Transverse colon (tissue), 4 donors: ENCODE data around the gene CEACAM1. TPM values are rescaled to one million over a fixed set of nuclear protein-coding genes. Genes with fewer than 3 reads are reported as not detected.

Experiments
- DNase-seq: peaks from one replicate; pipeline ENCODE4 v3.0.0-alpha.2; 2019
- H3K27ac ChIP-seq, 4 donors: fragments of 200-600 bp; sonication (generic); 2 replicates each; pipeline ENCODE4 v1.5.1; 2016 to 2018; ENCODE audit warnings: inconsistent platforms in 4 of 4
- H3K27me3 ChIP-seq: fragments of 200-600 bp; sonication (generic); 2 replicates; pipeline ENCODE4 v1.5.1; 2017; ENCODE audit warnings: inconsistent platforms
- H3K36me3 ChIP-seq, 4 donors: fragments of 200-600 bp; sonication (generic); 2 replicates each; pipeline ENCODE4 v1.5.1; 2017 to 2019; ENCODE audit warnings: inconsistent platforms in 4 of 4
- H3K4me1 ChIP-seq, 4 donors: fragments of 200-600 bp; sonication (generic); 2 replicates each; pipeline ENCODE4 v1.5.1; 2017 to 2020; ENCODE audit warnings: inconsistent platforms in 4 of 4
- H3K4me3 ChIP-seq, 4 donors: fragments of 200-600 bp; sonication (generic); 1 replicate in 1 of 4; 2 replicates in 3 of 4; pipeline versions ENCODE4 v1.5.1 to v1.6.1; 2017 to 2019; ENCODE audit warnings: inconsistent platforms in 4 of 4
- H3K9me3 ChIP-seq, 2 donors: fragments of 200-600 bp; sonication (generic); 2 replicates each; pipeline ENCODE4 v1.5.1; 2017 to 2019; ENCODE audit warnings: inconsistent platforms in 2 of 2
- EP300 ChIP-seq: sonication (generic); formaldehyde crosslinking; IDR thresholded peaks from one replicate; pipeline ENCODE4 v1.6.1; 2017; ENCODE audit warnings: antibody characterized with exemption, low read depth
- POLR2A ChIP-seq: fragments of 450-650 bp; IDR thresholded peaks from one replicate; pipeline ENCODE4 v1.6.1; 2016; ENCODE audit warnings: antibody characterized with exemption, mild to moderate bottlenecking, moderate library complexity
- POLR2AphosphoS5 ChIP-seq, 3 donors: sonication (generic); formaldehyde crosslinking; IDR thresholded peaks; one replicate each; pipeline ENCODE4 v1.6.1; 2016; ENCODE audit warnings: antibody characterized with exemption in 3 of 3
- WGBS, 2 donors: methylation state at CpG; one replicate each; pipeline ENCODE4 v1.1.5; 2018; ENCODE audit warnings: low coverage in 1 of 2; 5-methylcytosine and 5-hydroxymethylcytosine counted together
- in situ Hi-C, 4 donors: fragments of 200-750 bp; cut with MboI; loops; one replicate each; pipeline versions ENCODE4 v1.15.0 to v1.15.1; 2017; ENCODE audit warnings: low sequenced_read_pairs in 3 of 4, low pct_ligation_motif_present in 1 of 4, low pct_unique_long_range_greater_than_20kb in 1 of 4
- intact Hi-C: fragments of 100-400 bp; cut with DNase I; formaldehyde crosslinking; loops from one replicate; pipeline ENCODE4 v1.15.1; 2023; ENCODE audit warnings: low total_unique reads
- total RNA-seq, 4 donors: library from RNA; depleted of rRNA; stranded (reverse); fragments of >200 nt; gene quantifications; one replicate each; pipeline ENCODE4 v1.1.0, GENCODE V29; 2016
- TF ChIP-seq, protein P1 (sequence below), 5 experiments: fragments of 200-600 bp in 3 of 5; fragments of 450-650 bp in 2 of 5; sonication (generic) in 3 of 5; IDR thresholded peaks; 1 replicate in 2 of 5; 2 replicates in 3 of 5; pipeline ENCODE4 v1.5.1; 2016 to 2017; ENCODE audit warnings: antibody characterized with exemption in 5 of 5, inconsistent platforms in 3 of 5, mild to moderate bottlenecking in 2 of 5, moderate library complexity in 1 of 5

Gene CEACAM1
- total RNA-seq, 4 donors from 2014 or later, result 38.6 to 835 (median 564) TPM

GRCh38 chr19:42472402-42473147 lies 55.7 kb downstream of the CEACAM1 start:
- in situ Hi-C loops, result no loop called here
- no peaks in the 10 kb centered on the region for H3K9me3 ChIP-seq
- 75 to 80% methylated on average over 1 to 7 of the region's 7 CpGs for WGBS, 2 donors

DNA sequence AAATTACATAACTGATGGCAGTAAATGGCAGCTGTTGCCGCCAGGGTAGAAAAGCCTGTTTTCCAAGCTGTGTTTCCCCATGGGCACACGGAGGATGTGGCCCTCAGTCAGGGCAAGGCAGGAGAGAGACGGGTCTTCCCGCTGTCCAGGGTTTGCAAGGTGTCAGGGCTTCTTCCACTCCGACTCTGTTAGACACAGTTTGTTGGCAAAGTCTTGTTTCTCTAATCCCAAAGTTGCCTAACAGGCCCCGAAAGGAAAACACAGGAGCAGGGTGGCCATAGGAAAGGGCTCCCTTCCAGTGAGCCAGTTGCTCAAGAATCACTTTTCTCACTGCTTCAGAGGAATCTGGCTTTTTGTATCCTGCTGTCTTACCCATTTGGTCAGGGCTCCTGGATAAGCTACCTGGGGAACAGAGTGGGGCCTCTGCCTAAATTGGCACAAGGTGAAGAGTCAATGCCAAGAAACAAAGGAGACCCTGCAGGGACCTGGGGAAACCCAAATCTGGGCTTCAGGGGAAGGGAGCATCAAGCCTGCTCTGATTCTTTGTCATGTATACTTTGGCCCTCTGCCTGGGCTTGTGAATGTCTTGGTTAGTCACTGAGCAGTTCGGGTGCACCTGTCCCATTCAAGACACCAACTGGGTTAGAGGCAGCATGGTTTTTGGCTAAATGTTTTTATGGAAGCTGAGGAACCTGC lies 56.6 kb downstream of the CEACAM1 start:
- in situ Hi-C loops, result no loop called here
- Histone ChIP-seq H3K9me3 (no peaks in the 10 kb centered on the region), H3K4me3 (no peak overlapping the region), H3K27ac (peak overlapping the region in 1 of 4 donors; percentile 4), H3K36me3 (no peaks in the 10 kb centered on the region), H3K4me1 (peaks cover 0 to 23% (median 13%) of the 10 kb centered on the region in 4 donors), H3K27me3 (no peaks in the 10 kb centered on the region)
- TF ChIP-seq, protein P1, sequence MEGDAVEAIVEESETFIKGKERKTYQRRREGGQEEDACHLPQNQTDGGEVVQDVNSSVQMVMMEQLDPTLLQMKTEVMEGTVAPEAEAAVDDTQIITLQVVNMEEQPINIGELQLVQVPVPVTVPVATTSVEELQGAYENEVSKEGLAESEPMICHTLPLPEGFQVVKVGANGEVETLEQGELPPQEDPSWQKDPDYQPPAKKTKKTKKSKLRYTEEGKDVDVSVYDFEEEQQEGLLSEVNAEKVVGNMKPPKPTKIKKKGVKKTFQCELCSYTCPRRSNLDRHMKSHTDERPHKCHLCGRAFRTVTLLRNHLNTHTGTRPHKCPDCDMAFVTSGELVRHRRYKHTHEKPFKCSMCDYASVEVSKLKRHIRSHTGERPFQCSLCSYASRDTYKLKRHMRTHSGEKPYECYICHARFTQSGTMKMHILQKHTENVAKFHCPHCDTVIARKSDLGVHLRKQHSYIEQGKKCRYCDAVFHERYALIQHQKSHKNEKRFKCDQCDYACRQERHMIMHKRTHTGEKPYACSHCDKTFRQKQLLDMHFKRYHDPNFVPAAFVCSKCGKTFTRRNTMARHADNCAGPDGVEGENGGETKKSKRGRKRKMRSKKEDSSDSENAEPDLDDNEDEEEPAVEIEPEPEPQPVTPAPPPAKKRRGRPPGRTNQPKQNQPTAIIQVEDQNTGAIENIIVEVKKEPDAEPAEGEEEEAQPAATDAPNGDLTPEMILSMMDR (IDR thresholded peaks at IDR 0.05), result peak in 1 of 5 experiments; percentile 23
- TF ChIP-seq EP300, result no peak
- WGBS, 2 donors, result 27 to 53% methylated on average over 2 to 7 of the region's 7 CpGs
- peak; percentile 38 for DNase-seq
- intact Hi-C loops, result no loop called here

More at GRCh38 chr19:42472402-42473147, 55.7 kb downstream of the CEACAM1 start:
- Histone ChIP-seq H3K4me3 (no peak overlapping the region), H3K27ac (no peak overlapping the region), H3K36me3 (no peaks in the 10 kb centered on the region), H3K27me3 (no peaks in the 10 kb centered on the region), H3K4me1 (peaks cover 0 to 18% (median 8%) of the 10 kb centered on the region in 4 donors)
- intact Hi-C loops, result no loop called here
- no peak for DNase-seq
- TF ChIP-seq POLR2AphosphoS5 (IDR thresholded peaks at IDR 0.05) (no peak), POLR2A (no peak), EP300 (no peak)
- TF ChIP-seq, protein P1 (IDR thresholded peaks at IDR 0.05), result no peak

DNA sequence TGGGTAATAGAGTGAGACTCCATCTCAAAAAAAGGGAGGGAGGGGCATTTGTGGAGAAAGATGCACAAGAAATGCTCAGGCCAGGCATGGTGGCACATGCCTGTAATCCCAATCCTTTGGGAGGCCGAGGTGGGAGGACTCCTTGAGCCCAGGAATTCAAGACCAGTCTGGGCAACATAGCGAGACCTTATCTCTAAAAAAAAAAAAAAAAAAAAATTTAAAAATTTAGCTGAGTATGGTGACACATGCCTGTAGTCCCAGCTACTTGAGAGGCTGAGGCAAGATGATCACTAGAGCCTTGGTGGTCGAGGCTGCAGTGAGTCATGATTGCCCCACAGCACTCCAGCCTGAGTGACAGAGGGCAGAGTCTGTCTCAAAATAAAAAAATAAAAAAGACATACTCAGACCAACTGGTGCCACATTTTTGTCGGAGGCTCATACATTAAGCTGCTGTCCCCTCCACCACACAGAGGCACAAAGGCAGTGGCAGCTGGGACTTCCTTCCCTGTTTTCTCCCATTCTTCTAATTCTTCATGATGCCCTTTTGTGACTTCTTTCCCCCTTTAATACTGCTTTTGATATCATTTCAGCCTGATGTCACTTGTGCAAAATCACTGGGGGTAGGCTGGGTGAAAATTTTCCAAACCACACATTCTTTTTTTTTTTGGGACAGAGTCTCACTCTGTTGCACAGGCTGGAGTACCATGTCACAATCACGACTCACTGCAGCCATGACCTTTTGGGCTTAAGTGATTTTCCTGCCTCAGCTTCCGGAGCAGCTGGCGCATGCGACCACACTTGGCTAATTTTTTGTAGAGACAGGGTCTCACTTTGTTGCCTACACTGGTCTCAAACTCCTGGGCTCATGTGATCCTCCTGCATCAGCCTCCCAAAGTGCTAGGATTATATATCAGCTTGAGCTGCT lies 58.7 kb downstream of the CEACAM1 start:
- in situ Hi-C loops, result no loop called here

More for the DNA sequence above, 58.7 kb downstream of the CEACAM1 start:
- Histone ChIP-seq H3K27ac (no peak overlapping the region), H3K4me3 (no peak overlapping the region), H3K9me3 (no peaks in the 10 kb centered on the region), H3K4me1 (peaks cover 0 to 32% (median 16%) of the 10 kb centered on the region in 4 donors), H3K27me3 (no peaks in the 10 kb centered on the region), H3K36me3 (no peaks in the 10 kb centered on the region)
- TF ChIP-seq EP300, result no peak
- TF ChIP-seq, protein P1 (IDR thresholded peaks at IDR 0.05), result no peak
- no peak for TF ChIP-seq POLR2AphosphoS5 (IDR thresholded peaks at IDR 0.05)
- TF ChIP-seq POLR2A, result no peak
- intact Hi-C loops, result no loop called here
- 67 to 70% methylated on average over 4 to 8 of the region's 8 CpGs for WGBS, 2 donors
- DNase-seq, result no peak
